AG04450 (cell line): ENCODE results near the gene KHDRBS2. TPM values are rescaled to one million over a fixed set of nuclear protein-coding genes. Genes with fewer than 3 reads are reported as not detected.

Source experiments
- CTCF ChIA-PET: fragments of 300-600, 350-600 bp; formaldehyde crosslinking; extraction: SDS; loops from one replicate; lab custom pipeline; 2022; ENCODE audit warnings: antibody characterized with exemption, inconsistent platforms; lab: Charles Lee
- POLR2A ChIA-PET: fragments of 350-600 bp; formaldehyde crosslinking; extraction: SDS; loops from one replicate; lab custom pipeline; 2021; ENCODE audit warnings: antibody characterized with exemption, inconsistent platforms; lab: Yijun Ruan, JAX
- DNase-seq: peaks from one replicate; pipeline ENCODE4 v3.0.0-alpha.2; 2011; ENCODE audit warnings: low read depth, low spot score
- H3K27ac ChIP-seq: one replicate; pipeline ENCODE4 v1.5.1; 2012; ENCODE audit warnings: low read depth, low read length, control low read depth
- H3K27me3 ChIP-seq: one replicate; pipeline ENCODE4 v1.6.0; 2012; ENCODE audit warnings: low read length; ENCODE audit not compliant: control insufficient read depth, insufficient read depth
- H3K4me3 ChIP-seq: 2 replicates; pipeline ENCODE4 v1.5.1; 2011; ENCODE audit warnings: mild to moderate bottlenecking, low read depth, low read length, control low read depth
- H3K9me3 ChIP-seq: 2 replicates; pipeline ENCODE4 v1.5.1; 2012; ENCODE audit warnings: low read length; ENCODE audit not compliant: control insufficient read depth, insufficient read depth
- polyA plus RNA-seq: library from polyadenylated mRNA; depleted of rRNA; stranded (reverse); fragments of >200 nt; gene quantifications from 2 replicates; pipeline ENCODE4 v1.2.3, GENCODE V29; 2011
- TF ChIP-seq, protein P1 (sequence below): IDR thresholded peaks from 2 replicates; pipeline ENCODE4 v1.5.1; 2011; ENCODE audit warnings: low read depth, low read length, control low read depth, inconsistent platforms

The KHDRBS2 gene
- polyA plus RNA-seq, 1 experiment, result not detected

GRCh38 chr6:62217866-62218265 lies 68.2 kb downstream of the KHDRBS2 start:
- Histone ChIP-seq H3K4me3 (no peak overlapping the region), H3K9me3 (peaks cover 2% of the 10 kb centered on the region; the same call in 1 of the 2 replicates)
- CTCF ChIA-PET, result no interaction called here

GRCh38 chr6:62202078-62202477 lies 83.9 kb downstream of the KHDRBS2 start:
- CTCF ChIA-PET, result no interaction called here

More at GRCh38 chr6:62217866-62218265, 68.2 kb downstream of the KHDRBS2 start:
- no peaks in the 10 kb centered on the region for H3K27me3 ChIP-seq
- POLR2A ChIA-PET, result no interaction called here
- TF ChIP-seq, protein P1, sequence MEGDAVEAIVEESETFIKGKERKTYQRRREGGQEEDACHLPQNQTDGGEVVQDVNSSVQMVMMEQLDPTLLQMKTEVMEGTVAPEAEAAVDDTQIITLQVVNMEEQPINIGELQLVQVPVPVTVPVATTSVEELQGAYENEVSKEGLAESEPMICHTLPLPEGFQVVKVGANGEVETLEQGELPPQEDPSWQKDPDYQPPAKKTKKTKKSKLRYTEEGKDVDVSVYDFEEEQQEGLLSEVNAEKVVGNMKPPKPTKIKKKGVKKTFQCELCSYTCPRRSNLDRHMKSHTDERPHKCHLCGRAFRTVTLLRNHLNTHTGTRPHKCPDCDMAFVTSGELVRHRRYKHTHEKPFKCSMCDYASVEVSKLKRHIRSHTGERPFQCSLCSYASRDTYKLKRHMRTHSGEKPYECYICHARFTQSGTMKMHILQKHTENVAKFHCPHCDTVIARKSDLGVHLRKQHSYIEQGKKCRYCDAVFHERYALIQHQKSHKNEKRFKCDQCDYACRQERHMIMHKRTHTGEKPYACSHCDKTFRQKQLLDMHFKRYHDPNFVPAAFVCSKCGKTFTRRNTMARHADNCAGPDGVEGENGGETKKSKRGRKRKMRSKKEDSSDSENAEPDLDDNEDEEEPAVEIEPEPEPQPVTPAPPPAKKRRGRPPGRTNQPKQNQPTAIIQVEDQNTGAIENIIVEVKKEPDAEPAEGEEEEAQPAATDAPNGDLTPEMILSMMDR, result no peak
- DNase-seq, result no peak
- H3K27ac ChIP-seq, result no peak overlapping the region

DNA sequence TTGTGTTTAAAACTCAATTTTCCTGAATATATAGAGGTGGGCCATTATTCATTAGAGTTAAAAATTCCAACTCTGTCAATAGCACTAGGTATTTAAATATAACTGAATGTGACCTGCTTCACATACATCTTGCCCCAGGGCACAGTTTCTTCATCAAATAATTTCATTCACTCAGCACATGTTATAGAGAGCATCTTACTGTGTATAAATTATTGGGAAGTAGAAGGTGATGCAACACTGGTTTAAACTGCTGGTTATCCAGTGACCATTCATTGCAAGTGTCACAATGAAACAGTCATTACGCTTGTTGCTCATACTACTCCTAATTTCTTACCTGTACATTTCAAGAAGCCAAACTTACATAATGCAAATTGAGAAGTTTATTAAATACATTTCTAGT lies 93.4 kb downstream of the KHDRBS2 start:
- TF ChIP-seq, protein P1, result no peak
- Histone ChIP-seq H3K9me3 (peaks cover 11% of the 10 kb centered on the region), H3K27ac (no peak overlapping the region), H3K27me3 (no peaks in the 10 kb centered on the region), H3K4me3 (no peak overlapping the region)
- POLR2A ChIA-PET, result no interaction called here
- DNase-seq, result no peak
- CTCF ChIA-PET, result no interaction called here

More at GRCh38 chr6:62202078-62202477, 83.9 kb downstream of the KHDRBS2 start:
- Histone ChIP-seq H3K4me3 (no peak overlapping the region), H3K27ac (no peak overlapping the region), H3K9me3 (no peaks in the 10 kb centered on the region; the same call in 1 of the 2 replicates), H3K27me3 (no peaks in the 10 kb centered on the region)
- DNase-seq, result no peak
- POLR2A ChIA-PET, result no interaction called here
- TF ChIP-seq, protein P1, result no peak

- CTCF ChIA-PET, result no interaction called here
- no peak overlapping the region for H3K4me3 ChIP-seq
Measured at GRCh38 chr6:62175195-62175594, 110.8 kb downstream of the KHDRBS2 start.

GRCh38 chr6:62174548-62174947 lies 111.5 kb downstream of the KHDRBS2 start:
- Histone ChIP-seq H3K27ac (no peak overlapping the region), H3K9me3 (peaks cover 12% of the 10 kb centered on the region; the same call in 1 of the 2 replicates), H3K27me3 (no peaks in the 10 kb centered on the region), H3K4me3 (no peak overlapping the region)
- TF ChIP-seq, protein P1, result no peak
- POLR2A ChIA-PET, result no interaction called here
- DNase-seq, result no peak
- CTCF ChIA-PET, result no interaction called here

More at GRCh38 chr6:62175195-62175594, 110.8 kb downstream of the KHDRBS2 start:
- Histone ChIP-seq H3K27me3 (no peaks in the 10 kb centered on the region), H3K27ac (no peak overlapping the region), H3K9me3 (peaks cover 5% of the 10 kb centered on the region; the same call in 1 of the 2 replicates)
- TF ChIP-seq, protein P1, result no peak
- POLR2A ChIA-PET, result no interaction called here
- no peak for DNase-seq
